IMR-90 (cell line): ENCODE measurements around the gene SARM1.

Source experiments
- CEBPB ChIP-seq: IDR thresholded peaks from 2 replicates; pipeline ENCODE4 v1.6.1; 2012; ENCODE audit warnings: low read depth, low read length, improper control_type of control experiment
- FOS ChIP-seq: fragments of 150-350 bp; IDR thresholded peaks from 2 replicates; pipeline ENCODE4 v1.6.1; 2016; ENCODE audit warnings: low read depth, low read length
- MAFK ChIP-seq: IDR thresholded peaks from 2 replicates; pipeline ENCODE4 v1.6.1; 2012; ENCODE audit warnings: low read depth, low read length, improper control_type of control experiment
- MAZ ChIP-seq: IDR thresholded peaks from 2 replicates; pipeline ENCODE4 v1.6.1; 2012; ENCODE audit warnings: low read depth, mild to moderate bottlenecking, low read length, improper control_type of control experiment, moderate library complexity, borderline replicate concordance
- MXI1 ChIP-seq: IDR thresholded peaks from 2 replicates; pipeline ENCODE4 v1.6.1; 2012; ENCODE audit warnings: low read depth, mild to moderate bottlenecking, low read length, moderate library complexity, borderline replicate concordance
- POLR2A ChIP-seq: IDR thresholded peaks from 2 replicates; pipeline ENCODE4 v1.6.1; 2012; ENCODE audit warnings: mild to moderate bottlenecking, low read depth, low read length
- RAD21 ChIP-seq: IDR thresholded peaks from 2 replicates; pipeline ENCODE4 v1.6.1; 2012; ENCODE audit warnings: low read length, improper control_type of control experiment
- RCOR1 ChIP-seq: IDR thresholded peaks from 2 replicates; pipeline ENCODE4 v1.6.1; 2012; ENCODE audit warnings: mild to moderate bottlenecking, low read length, improper control_type of control experiment; ENCODE audit not compliant: insufficient replicate concordance
- RFX5 ChIP-seq: IDR thresholded peaks from 2 replicates; pipeline ENCODE4 v1.8.0; 2012; ENCODE audit warnings: low read depth, mild to moderate bottlenecking, low read length, moderate library complexity
- SMC3 ChIP-seq: fragments of 150-350 bp; IDR thresholded peaks from 2 replicates; pipeline ENCODE4 v1.6.1; 2016; ENCODE audit warnings: low read depth, mild to moderate bottlenecking, antibody characterized with exemption, low read length, moderate library complexity
- TF ChIP-seq, protein P1 (sequence below): fragments of 150-350 bp; IDR thresholded peaks from 2 replicates; pipeline ENCODE4 v1.6.1; 2017; ENCODE audit warnings: mild to moderate bottlenecking, antibody characterized with exemption, low read length, low read depth
- TF ChIP-seq, protein P2 (sequence below): conservative IDR thresholded peaks from 2 replicates; pipeline ENCODE4 v1.5.1; 2012; ENCODE audit warnings: mild to moderate bottlenecking, low read depth, low read length, improper control_type of control experiment
- TF ChIP-seq, protein P3 (sequence below): fragments of 150-350 bp; IDR thresholded peaks from 2 replicates; pipeline ENCODE4 v1.6.1; 2016; ENCODE audit warnings: low read depth, mild to moderate bottlenecking, low read length, moderate library complexity, borderline replicate concordance

DNA sequence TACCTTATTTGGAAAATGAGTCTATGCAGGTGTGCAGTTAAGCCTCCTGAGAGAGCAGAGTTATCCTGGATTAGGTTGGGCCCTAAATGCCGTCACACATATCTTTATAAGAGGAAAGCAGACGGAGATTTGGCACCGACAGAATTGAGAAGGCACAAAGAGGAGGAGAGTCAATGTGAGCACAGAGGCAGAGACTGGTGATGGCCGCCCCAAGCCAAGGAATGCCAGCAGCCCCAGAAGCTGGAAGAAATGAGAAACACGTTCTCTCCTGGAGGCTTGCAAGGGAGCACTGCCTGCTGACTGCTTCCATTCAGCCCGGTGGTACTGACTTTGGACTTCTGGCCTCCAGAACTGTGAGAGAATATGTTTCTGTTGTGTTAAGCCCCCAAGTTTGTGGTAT is 31.4 kb downstream of the SARM1 start:
- no peak for TF ChIP-seq POLR2A
- TF ChIP-seq RAD21 = no peak
- TF ChIP-seq, protein P1, sequence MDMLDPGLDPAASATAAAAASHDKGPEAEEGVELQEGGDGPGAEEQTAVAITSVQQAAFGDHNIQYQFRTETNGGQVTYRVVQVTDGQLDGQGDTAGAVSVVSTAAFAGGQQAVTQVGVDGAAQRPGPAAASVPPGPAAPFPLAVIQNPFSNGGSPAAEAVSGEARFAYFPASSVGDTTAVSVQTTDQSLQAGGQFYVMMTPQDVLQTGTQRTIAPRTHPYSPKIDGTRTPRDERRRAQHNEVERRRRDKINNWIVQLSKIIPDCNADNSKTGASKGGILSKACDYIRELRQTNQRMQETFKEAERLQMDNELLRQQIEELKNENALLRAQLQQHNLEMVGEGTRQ = no peak
- TF ChIP-seq, protein P2, sequence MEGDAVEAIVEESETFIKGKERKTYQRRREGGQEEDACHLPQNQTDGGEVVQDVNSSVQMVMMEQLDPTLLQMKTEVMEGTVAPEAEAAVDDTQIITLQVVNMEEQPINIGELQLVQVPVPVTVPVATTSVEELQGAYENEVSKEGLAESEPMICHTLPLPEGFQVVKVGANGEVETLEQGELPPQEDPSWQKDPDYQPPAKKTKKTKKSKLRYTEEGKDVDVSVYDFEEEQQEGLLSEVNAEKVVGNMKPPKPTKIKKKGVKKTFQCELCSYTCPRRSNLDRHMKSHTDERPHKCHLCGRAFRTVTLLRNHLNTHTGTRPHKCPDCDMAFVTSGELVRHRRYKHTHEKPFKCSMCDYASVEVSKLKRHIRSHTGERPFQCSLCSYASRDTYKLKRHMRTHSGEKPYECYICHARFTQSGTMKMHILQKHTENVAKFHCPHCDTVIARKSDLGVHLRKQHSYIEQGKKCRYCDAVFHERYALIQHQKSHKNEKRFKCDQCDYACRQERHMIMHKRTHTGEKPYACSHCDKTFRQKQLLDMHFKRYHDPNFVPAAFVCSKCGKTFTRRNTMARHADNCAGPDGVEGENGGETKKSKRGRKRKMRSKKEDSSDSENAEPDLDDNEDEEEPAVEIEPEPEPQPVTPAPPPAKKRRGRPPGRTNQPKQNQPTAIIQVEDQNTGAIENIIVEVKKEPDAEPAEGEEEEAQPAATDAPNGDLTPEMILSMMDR = no peak
- no peak for TF ChIP-seq FOS
- no peak for TF ChIP-seq RFX5
- TF ChIP-seq, protein P3, sequence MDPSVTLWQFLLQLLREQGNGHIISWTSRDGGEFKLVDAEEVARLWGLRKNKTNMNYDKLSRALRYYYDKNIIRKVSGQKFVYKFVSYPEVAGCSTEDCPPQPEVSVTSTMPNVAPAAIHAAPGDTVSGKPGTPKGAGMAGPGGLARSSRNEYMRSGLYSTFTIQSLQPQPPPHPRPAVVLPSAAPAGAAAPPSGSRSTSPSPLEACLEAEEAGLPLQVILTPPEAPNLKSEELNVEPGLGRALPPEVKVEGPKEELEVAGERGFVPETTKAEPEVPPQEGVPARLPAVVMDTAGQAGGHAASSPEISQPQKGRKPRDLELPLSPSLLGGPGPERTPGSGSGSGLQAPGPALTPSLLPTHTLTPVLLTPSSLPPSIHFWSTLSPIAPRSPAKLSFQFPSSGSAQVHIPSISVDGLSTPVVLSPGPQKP = no peak
- TF ChIP-seq MXI1 = no peak
- no peak for TF ChIP-seq MAFK
- no peak for TF ChIP-seq SMC3
- no peak for TF ChIP-seq CEBPB
- TF ChIP-seq MAZ = no peak
- no peak for TF ChIP-seq RCOR1
